NCI-H146 (cell line): ENCODE data around the gene NHSL1.

Experiments used
- DNase-seq: peaks from one replicate; lab custom pipeline; 2025; lab: John Stamatoyannopoulos, UW

Gene NHSL1

GRCh38 chr6:138499303-138500018, at the start of gene NHSL1:
Gene NHSL1 (minus strand): TSS chr6:138499494. CDS start chr6:138499290, 204 bp downstream.
- no peak for DNase-seq

GRCh38 chr6:138546733-138547185, 47.5 kb upstream of the NHSL1 start:
- DNase-seq: peak; percentile 88

- peak; percentile 36 for DNase-seq
These were observed 46.3 kb upstream of the NHSL1 start for GRCh38 chr6:138545621-138545980.

DNA sequence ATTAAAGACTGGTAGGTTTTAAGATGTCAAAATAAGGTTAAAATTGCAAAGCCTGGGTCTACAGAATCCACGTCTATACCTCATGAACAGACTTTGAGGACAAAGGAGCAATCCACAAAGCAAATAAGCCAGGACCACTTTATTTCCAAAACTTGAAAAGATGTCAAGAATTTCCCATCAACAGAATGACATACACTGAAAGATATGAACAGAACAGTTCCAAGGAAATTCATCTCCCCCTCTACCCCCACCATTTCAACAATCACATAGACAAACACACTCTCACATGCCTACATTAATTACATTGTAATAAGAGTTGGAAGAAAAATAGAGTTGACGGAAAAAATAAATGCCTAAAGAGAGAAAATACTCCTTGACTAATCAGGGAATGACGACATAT, 45.2 kb upstream of the NHSL1 start:
- no peak for DNase-seq

- DNase-seq: no peak
These were observed 44.4 kb upstream of the NHSL1 start for GRCh38 chr6:138543657-138544056.

DNA sequence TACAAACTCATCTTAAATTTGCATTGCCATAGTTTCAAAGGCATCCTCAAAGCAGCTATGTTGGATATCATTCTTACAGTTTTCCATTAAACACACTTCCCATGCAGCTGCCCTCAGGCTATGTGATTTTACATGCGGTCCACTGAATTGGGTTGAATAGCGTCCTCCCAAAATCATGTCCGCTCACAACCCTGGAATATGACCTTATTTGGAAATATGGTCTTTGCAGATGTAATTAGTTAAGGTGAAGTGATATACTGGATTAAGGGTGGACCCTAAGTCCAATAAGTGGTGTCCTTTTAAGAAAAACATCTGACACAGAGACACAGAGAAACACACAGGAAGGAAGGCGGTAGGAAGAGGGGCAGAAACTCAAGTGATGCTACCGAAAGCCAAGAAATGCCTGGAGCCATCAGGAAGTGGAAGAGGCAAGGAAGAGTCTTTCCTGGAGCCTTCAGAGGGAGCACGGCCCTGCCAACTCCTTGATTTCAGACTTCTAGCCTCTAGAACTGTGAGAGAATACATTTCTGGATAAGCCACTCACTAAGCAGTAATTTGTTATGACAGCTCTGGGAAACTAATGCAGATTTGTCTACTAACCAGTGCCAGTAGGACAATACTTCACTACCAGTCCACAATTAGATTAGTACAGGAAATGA, 42.7 kb upstream of the NHSL1 start:
- peak; percentile 22 for DNase-seq

GRCh38 chr6:138540468-138540867, 41.2 kb upstream of the NHSL1 start:
- DNase-seq: no peak

DNA sequence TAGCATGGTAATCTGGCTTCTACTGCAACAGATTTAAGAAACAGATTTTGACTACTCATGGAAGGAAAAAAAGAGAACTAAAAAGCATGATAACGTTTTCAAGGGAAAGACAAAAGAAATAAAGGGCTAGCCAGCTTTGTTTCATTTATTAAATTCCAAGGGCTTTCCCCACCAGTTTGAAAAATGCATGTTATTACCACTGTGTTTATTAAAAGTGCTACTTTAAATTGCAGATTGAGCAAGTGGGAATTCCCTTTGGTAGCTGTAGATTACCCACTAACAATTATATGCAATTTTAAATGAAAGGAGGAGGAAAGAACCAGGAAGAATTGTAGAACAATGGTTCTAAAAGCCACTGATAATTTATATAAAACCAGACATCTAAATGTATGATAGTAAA, 40.6 kb upstream of the NHSL1 start:
- no peak for DNase-seq

GRCh38 chr6:138538390-138539031, 39.2 kb upstream of the NHSL1 start:
- no peak for DNase-seq

- no peak for DNase-seq
These were observed 37.8 kb upstream of the NHSL1 start for GRCh38 chr6:138537106-138537505.

DNA sequence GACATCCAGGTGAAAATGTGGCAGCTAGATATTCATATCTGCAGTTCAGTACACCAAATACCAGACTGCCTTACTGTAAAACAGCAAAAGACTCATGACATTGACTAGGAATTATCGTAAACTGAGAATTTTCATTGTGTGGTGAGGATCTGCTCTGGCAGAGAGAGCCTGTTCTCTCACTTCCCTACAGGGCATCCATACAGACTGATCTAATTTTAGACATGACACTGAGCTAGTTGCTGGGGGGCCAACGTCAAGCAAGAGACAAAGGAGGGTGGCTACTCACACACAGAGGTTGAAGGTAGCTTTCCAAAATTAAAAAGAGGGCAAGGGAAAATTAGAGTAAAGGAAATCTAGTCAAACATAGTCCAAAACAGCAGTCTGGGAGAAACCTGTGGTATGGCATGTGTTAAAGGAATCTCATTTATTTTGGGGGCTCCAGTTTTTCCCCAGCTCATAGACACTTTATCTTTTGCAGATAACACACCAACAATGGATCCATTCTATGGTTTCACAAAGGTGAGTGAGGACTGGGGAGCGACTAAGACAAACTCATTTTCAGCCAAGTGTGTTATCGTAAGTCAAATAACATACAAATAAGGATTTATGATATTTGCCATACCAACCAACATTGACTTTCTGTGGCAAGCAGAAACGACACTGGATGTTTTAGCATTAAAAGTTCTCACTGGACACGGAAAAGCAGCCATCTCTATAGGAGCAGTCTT, 36.6 kb upstream of the NHSL1 start:
- DNase-seq: no peak

DNA sequence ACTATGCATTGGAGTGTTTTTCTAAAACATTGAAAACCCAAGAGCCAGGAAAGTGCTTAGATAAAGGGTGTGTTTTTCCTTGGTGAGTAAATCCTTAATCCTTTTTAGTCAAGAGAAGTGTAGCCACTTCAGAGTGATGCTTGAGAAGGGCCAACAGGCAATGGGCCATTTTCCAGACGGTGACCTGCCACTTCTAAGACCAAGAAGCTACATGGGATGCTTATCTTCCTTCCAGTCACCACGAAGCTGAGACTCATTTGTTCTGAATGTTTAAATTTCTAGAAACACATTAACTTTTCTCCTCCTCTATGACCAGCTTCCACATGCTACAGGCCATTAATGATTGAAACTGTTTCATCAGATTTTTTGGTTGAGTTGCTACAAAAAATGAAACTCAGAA, 34.4 kb upstream of the NHSL1 start:
- DNase-seq: no peak

DNA sequence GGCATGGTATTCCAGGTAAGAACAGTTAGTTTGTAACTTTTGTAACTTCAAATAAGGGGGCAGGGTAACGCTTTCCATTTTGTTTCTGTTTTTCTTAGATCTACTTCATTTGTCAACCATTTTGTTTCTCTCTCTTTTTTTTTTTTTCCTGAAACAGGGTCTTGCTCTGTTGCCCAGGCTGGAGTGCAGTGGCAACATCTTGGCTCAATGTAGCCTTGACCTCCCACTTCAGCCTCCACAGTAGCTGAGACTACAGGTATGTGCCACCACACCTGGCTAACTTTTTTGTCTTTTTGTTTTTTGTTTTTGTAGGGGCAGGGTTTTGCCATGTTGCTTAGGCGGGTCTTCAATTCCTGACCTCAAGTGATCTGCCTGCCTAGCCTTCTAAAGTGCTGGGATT, 32.1 kb upstream of the NHSL1 start:
- DNase-seq: no peak

GRCh38 chr6:138529478-138529877, 30.2 kb upstream of the NHSL1 start:
- DNase-seq: no peak

GRCh38 chr6:138528956-138529355, 29.7 kb upstream of the NHSL1 start:
- no peak for DNase-seq

DNA sequence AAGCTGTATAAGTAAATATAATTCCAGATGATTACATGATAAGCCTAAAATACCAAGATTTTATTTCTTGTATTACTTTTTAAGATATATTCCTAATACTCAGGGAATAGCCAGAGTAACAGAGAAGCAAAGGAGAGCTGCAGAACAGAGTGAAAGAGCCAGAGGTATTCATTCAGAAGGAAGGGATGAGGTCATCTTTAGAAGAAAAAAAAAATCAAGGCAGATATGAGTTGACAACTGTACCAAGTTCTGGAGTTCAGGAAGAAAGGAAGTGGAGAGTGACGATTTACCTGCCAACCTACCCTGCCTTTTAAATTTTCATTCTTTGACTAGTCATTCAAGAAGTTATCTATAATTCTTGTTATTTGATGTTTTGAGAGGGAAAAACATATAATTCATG, 28.8 kb upstream of the NHSL1 start:
- no peak for DNase-seq

- no peak for DNase-seq
These were observed 28.3 kb upstream of the NHSL1 start for GRCh38 chr6:138527411-138528088.

DNA sequence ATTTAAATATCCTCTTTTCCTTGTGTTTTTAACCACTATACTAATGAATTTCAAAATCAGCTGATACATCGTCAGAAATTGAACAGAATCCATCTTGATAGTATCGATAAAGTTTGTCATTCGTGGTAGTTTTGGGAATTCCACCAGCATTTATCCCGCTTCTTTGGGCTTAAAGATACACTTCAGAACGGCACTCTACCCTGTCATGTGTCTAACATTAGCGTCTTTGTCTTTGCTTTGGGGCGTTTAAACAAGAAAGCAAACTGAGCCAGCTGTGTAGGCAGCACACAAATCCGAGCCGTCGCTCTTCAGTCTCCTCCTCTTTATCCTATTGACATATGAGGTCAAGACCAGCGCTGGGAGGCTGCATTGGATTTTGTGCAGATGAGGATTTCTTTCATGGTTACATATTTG, 27.5 kb upstream of the NHSL1 start:
- peak; percentile 68 for DNase-seq

- no peak for DNase-seq
These were observed 26.1 kb upstream of the NHSL1 start for GRCh38 chr6:138525355-138525754.

GRCh38 chr6:138524526-138524925, 25.2 kb upstream of the NHSL1 start:
- DNase-seq: no peak

DNA sequence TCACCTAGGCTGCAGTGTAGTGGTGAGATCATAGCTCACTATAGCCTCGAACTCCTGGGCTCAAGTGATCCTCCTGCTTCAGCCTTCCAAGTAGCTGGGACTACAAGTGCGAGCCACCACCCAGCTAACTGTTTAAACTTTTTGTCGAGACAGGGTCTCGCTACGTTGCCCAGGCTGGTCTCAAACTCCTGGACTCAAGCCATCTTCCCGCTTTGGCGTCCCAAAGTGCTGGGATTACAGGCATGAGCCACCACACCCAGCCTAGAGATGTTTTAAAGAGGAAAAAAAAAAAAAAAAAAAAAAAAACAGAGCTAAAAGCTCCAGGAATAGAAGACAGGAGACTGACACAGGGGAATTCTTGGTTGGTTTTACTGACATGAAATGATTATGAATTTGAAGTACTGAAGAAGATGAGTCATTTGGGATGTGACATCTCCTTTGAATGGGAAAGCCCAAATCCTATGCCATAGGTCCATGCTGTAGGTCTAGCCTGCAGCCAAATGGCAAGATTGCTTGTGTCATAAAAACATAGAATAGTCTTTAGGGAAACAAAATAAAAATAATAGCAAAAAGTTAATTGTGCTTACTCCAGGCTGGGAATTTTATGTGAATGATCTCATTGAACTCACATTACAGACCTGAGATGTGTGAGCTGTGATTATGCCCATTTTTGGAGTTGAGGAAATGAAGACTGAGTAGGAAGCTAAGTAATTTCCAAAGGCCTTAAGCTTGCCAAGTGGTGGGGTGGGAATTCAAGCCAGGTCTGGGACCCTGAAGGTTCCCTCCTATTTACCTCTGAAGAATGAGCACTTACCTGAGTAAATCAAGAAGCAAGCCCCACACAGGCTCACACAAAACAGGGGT, 24.3 kb upstream of the NHSL1 start:
- no peak for DNase-seq
